HG02943 (cell line): ENCODE results near the gene MRPL1.
"Not testable (repeated sequence)": the region's sequence is repeated elsewhere in the genome, so short reads cannot be mapped to it uniquely, and the experiment has no call there.

Experiments used
- ATAC-seq: cut with Tn5 transposase; IDR thresholded peaks from one replicate; pipeline ENCODE4 v1.9.1; 2021; ENCODE audit warnings: mild to moderate bottlenecking, low read depth, moderate library complexity; ENCODE audit not compliant: unreplicated experiment

Gene MRPL1

GRCh38 chr4:77911091-77911490 is 48.5 kb downstream of the MRPL1 start:
- ATAC-seq, result no peak

DNA sequence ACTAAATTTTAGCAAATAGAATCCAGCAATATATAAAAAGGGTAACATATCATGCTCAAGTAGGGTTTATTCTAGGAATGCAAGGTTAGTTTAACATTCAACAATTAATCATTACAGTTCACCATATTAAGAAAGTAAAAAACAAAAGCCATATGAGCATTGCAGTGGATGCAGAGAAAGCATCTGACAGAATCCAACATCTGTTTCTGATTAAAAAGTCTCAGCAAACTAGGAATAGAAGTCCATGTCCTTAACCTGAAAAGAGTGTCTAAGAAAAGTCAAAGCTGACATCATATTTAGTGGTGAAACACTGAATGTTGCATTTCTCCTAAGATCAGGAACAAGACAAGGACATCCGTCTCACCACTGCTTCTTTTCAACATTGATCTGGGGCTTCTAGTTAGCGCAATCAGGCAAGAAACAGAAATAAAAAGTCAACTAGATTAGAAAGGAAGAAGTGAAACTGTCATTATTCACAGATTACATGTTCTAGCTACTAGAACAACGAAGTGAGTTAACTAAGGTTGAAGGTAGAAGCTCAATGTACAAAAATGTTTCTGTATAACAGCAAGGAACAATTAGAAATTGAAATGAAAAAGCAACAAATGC is 49.3 kb downstream of the MRPL1 start:
- ATAC-seq, result no peak

- no peak for ATAC-seq
These were observed 50.7 kb downstream of the MRPL1 start for GRCh38 chr4:77913348-77913747.

DNA sequence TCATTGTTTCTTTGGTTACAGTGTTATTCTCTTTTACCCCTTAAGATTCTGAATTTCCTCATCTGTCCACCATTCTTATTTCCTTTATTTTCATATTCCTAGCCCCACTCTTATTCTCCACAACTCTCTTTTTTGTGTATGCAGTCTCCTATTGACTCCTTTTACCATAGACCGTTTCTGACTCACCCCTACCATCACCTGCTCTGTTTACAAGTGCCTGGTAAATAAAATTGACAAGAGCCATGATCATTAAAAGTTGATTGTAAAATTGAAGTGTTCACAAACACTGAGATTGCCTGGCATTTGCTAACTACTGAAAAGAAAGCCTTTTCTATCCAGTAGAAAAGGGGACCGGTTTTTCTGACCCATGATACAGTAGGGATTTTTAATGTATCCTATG is 54.4 kb downstream of the MRPL1 start:
- ATAC-seq, result no peak

- no peak for ATAC-seq
These were observed 55.0 kb downstream of the MRPL1 start for GRCh38 chr4:77917601-77918000.

- no peak for ATAC-seq
These were observed 57.7 kb downstream of the MRPL1 start for GRCh38 chr4:77920371-77920770.

DNA sequence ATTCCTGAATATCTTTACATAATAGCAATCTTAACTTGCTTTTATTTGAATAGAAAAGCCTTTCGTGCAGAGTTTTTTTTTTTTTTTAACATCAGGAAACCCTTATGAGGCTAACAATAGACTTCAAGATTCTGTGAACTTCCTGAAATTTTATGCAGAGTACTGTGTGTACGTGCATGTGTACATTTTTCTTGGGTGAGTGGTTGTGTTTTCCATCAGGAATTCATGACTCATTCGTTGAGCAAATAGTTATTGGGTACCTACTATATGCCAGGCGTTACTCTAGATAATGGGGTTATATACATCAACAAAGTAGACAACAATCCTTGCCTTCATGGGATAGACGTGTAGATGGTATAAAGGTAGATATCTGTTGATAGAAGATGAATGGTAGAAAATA is 59.1 kb downstream of the MRPL1 start:
- no peak for ATAC-seq

DNA sequence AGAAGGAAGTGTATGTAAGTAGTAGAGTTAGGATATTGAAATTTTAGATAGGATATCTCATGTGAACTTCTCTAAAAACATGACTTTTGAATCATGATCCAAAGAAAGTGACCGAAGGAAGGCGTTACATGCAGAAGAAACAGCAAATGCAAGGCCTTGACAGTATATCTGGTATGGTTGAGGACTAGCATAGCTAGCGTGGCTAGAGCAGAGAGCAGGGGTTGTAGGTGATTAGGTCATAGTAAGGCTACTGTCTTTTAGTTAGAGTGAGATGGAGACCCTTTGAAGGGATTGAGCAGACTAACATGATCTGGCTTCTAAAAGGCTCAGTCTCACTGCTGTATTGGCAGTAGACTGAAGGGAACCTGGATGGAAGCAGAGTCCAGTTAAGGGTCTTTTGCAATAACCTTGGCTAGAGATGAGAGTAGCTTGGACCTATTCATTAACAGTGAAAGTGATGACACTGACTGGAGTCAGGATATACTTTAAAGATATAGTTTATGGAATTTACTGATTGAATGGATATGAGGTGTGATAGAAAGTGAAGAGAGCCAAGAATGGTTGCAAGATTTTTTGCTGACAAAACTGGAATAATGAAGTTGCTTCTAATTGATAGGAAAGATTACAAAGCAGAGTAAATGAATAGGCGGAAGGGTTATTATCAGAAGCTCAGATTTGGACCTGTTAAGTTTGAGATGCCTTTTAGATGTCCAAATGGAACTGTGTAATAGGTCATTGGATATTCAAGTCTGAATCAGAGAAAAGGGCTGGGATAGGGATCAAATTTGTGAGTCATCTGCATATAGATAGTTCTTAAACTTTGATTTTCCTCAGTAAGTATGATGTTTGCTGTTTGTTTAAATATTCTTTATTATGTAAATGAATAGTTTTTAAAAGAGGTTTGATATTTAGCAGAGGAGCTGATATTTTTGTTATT is 59.8 kb downstream of the MRPL1 start:
- no peak for ATAC-seq

GRCh38 chr4:77927991-77928925 is 65.6 kb downstream of the MRPL1 start:
- ATAC-seq, result no peak

DNA sequence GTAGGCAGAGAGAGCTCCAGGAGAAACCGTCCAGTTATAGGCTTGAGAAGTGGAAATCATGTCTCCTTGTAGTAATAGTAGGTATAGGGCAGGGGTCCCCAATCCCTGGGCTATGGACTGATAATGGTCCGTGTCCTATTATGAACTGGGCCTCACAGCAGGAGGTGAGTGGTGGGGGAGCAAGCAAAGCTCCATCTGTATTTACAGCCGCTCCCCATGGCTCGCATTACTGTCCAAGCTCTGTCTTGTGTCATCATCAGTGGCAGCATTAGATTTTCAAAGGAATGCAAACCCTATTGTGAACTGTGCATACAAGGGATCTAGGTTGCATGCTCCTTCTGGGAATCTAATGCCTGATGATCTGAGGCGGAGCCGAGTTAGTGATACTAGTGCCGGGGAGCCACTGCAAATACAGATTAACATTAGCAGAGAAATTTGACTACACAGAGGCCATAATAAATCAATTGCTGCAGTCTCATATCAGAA is 67.6 kb downstream of the MRPL1 start:
- no peak for ATAC-seq

DNA sequence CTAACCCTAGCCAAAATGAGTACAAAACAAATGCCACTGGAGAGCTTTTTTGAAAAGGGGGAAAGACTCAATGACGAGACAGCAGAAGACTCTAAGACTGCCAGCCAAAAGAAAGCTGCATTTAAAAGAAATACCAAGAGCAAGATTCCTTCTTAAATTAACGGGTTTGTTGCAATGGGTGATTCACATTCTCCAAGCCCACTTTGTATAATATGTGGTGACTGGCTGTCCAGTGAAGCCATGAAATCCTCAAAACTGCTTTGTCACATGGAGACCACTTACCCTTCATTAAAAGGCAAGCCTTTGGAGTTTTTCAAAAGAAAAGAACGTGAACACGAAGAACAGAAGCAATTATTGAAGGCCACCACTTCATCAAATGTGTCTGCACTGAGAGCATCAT is 68.2 kb downstream of the MRPL1 start:
- ATAC-seq, result no peak

- ATAC-seq, result no peak
These were observed 69.0 kb downstream of the MRPL1 start for GRCh38 chr4:77931452-77932135.

DNA sequence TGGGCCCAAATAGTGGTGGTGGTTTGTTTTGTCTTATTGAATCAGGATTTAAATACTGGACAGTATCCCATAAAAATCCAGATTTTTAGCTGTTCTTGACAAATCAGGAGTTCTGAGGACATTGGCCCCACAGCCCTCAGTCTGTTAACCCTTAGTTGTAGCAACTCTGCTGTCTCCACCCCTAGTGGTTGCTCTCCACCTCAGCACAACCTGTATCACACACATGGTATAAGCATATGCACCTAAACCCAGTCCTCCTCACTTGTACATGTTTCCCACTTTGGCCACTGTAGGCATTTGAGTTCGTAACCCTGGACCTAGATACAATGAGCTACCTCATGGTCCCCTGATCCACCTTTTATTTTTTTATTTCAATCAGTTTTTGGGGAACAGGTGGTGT is 75.9 kb downstream of the MRPL1 start:
- no peak for ATAC-seq

- not testable (repeated sequence) for ATAC-seq
These were observed 83.3 kb downstream of the MRPL1 start for GRCh38 chr4:77945929-77946328.

- ATAC-seq, result no peak
These were observed 87.6 kb downstream of the MRPL1 start for GRCh38 chr4:77950203-77950602.

- ATAC-seq, result no peak
These were observed 89.8 kb downstream of the MRPL1 start for GRCh38 chr4:77952457-77952856.

- ATAC-seq, result no peak
These were observed 92.1 kb downstream of the MRPL1 start for GRCh38 chr4:77954690-77955089.

GRCh38 chr4:77956917-77957316 is 94.3 kb downstream of the MRPL1 start:
- ATAC-seq, result no peak

DNA sequence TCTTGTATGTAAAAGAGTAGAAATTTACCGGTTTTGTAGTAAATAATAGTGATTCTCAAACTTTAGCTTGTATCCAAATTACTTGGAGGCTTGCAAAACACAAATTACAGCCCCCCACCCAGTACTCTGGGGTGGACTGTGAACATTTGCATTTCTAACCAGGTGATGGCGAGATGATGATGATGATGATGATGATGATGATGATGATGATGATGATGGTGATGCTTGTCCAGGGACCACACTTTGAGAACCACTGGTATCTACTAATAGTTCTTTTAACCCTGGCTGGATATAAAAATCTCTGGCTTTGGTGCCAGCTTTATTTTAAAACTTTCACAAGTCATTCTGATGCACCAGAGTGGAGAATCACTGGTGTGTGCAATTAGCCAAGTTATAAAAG is 96.3 kb downstream of the MRPL1 start:
- ATAC-seq, result no peak
